ENCODE results near the gene C1QL4. TPM values are rescaled to one million over a fixed set of nuclear protein-coding genes. Genes with fewer than 3 reads are reported as not detected.

The C1QL4 gene
- polyA plus RNA-seq, 3 donors: not detected

- Histone ChIP-seq H3K9me3 (replicated peaks in 1 of 2; ENCODE audit: control insufficient read depth in 1 of 2, insufficient read depth in 1 of 2, low read length in 2 of 2) (peaks cover 0 to 6% of the 10 kb centered on the region in 2 donors), H3K9ac (ENCODE audit: insufficient read depth, low read length, poor library complexity, severe bottlenecking) (no peak overlapping the region), H3K4me3 (replicated peaks in 1 of 3; ENCODE audit: low read depth in 2 of 3, low read length in 3 of 3) (no peak overlapping the region), H3K36me3 (replicated peaks in 1 of 2; ENCODE audit: control insufficient read depth in 1 of 2, insufficient read depth in 2 of 2, low read length in 2 of 2) (peaks cover 22 to 59% of the 10 kb centered on the region in 2 donors), H3K4me1 (ENCODE audit: control insufficient read depth in 1 of 2, insufficient read depth in 2 of 2, low read length in 2 of 2) (peaks cover 2 to 6% of the 10 kb centered on the region in 2 donors), H2AFZ (ENCODE audit: insufficient read depth, low read depth, low read length, poor library complexity, severe bottlenecking) (no peak overlapping the region), H3K79me2 (ENCODE audit: insufficient read depth, low read length) (no peaks in the 10 kb centered on the region), H3K4me2 (replicated peaks; ENCODE audit: extremely low read depth, low read length, poor library complexity, severe bottlenecking) (no peak overlapping the region), H3K27me3 (ENCODE audit: control insufficient read depth in 2 of 2, insufficient read depth in 2 of 2, low read length in 2 of 2) (peaks cover 27 to 33% of the 10 kb centered on the region in 2 donors), H3K27ac (ENCODE audit: low read depth in 1 of 2, low read length in 2 of 2) (no peak overlapping the region), H4K20me1 (ENCODE audit: insufficient read depth, low read length) (no peaks in the 10 kb centered on the region)
- no peak for TF ChIP-seq CTCF (IDR thresholded peaks at IDR 0.05)
- H3K27ac Mint-ChIP-seq: no peak overlapping the region
- peaks cover 19% of the 10 kb centered on the region for H3K4me1 Mint-ChIP-seq
- 87% methylated on average over 2 of the region's 7 CpGs for WGBS (ENCODE audit: insufficient coverage)
- H3K4me3 Mint-ChIP-seq: no peak overlapping the region
- H3K36me3 Mint-ChIP-seq: peaks cover 55 to 73% of the 10 kb centered on the region in 2 donors
- DNase-seq: no peak
- H3K27me3 Mint-ChIP-seq (ENCODE audit: low read depth in 3 of 3): peaks cover 36 to 45% (median 38%) of the 10 kb centered on the region in 3 donors
- intact Hi-C loops (cut with micrococcal nuclease): no loop called here
- H3K9me3 Mint-ChIP-seq: peaks cover 0 to 10% (median 5%) of the 10 kb centered on the region in 7 donors
These were observed 6.9 kb downstream of the C1QL4 start for GRCh38 chr12:49330032-49330619.

- Histone ChIP-seq H3K4me3 (replicated peaks in 1 of 3; ENCODE audit: low read depth in 2 of 3, low read length in 3 of 3) (no peak overlapping the region), H3K36me3 (replicated peaks in 1 of 2; ENCODE audit: control insufficient read depth in 1 of 2, insufficient read depth in 2 of 2, low read length in 2 of 2) (peaks cover 22 to 59% of the 10 kb centered on the region in 2 donors), H4K20me1 (ENCODE audit: insufficient read depth, low read length) (no peaks in the 10 kb centered on the region), H3K9me3 (replicated peaks in 1 of 2; ENCODE audit: control insufficient read depth in 1 of 2, insufficient read depth in 1 of 2, low read length in 2 of 2) (no peaks in the 10 kb centered on the region), H3K27ac (ENCODE audit: low read depth in 1 of 2, low read length in 2 of 2) (no peak overlapping the region), H2AFZ (ENCODE audit: insufficient read depth, low read depth, low read length, poor library complexity, severe bottlenecking) (no peak overlapping the region), H3K4me1 (ENCODE audit: control insufficient read depth in 1 of 2, insufficient read depth in 2 of 2, low read length in 2 of 2) (peaks cover 5 to 10% of the 10 kb centered on the region in 2 donors), H3K79me2 (ENCODE audit: insufficient read depth, low read length) (peaks cover 11% of the 10 kb centered on the region), H3K9ac (ENCODE audit: insufficient read depth, low read length, poor library complexity, severe bottlenecking) (no peak overlapping the region), H3K4me2 (replicated peaks; ENCODE audit: extremely low read depth, low read length, poor library complexity, severe bottlenecking) (no peak overlapping the region), H3K27me3 (ENCODE audit: control insufficient read depth in 2 of 2, insufficient read depth in 2 of 2, low read length in 2 of 2) (peaks cover 14 to 20% of the 10 kb centered on the region in 2 donors)
- 96% methylated on average over 5 of the region's 12 CpGs for WGBS (ENCODE audit: insufficient coverage)
- Mint-ChIP-seq H3K4me1 (peaks cover 20% of the 10 kb centered on the region), H3K36me3 (peaks cover 53 to 79% of the 10 kb centered on the region in 2 donors), H3K9me3 (peaks cover 0 to 5% (median 2%) of the 10 kb centered on the region in 7 donors), H3K27ac (peak overlapping the region in 1 of 7 donors; percentile 66), H3K27me3 (ENCODE audit: low read depth in 3 of 3) (peaks cover 24 to 32% (median 26%) of the 10 kb centered on the region in 3 donors), H3K4me3 (peak overlapping the region in 1 of 2 donors; percentile 48)
- DNase-seq: no peak
- TF ChIP-seq CTCF (IDR thresholded peaks at IDR 0.05): no peak
- intact Hi-C loops (cut with micrococcal nuclease): no loop called here
These were observed 8.2 kb downstream of the C1QL4 start for GRCh38 chr12:49328816-49329215.

All from CD14-positive monocyte (primary cell).